ENCODE measurements around the gene PNKD. TPM values are rescaled to one million over a fixed set of nuclear protein-coding genes. Genes with fewer than 3 reads are reported as not detected.

The PNKD gene
- total and polyA plus RNA-seq, 8 donors, result 17.2 to 89.1 (median 23.0) TPM

- H3K27ac ChIP-seq, result no peak overlapping the region
- DNase-seq (no peak), ATAC-seq (no peak), FAIRE-seq (no peak)
- H3K36me3 ChIP-seq, result no peaks in the 10 kb centered on the region
- no peaks in the 10 kb centered on the region for H3K9me3 ChIP-seq
- intact Hi-C loops (cut with DNase I), result no loop called here
- H3K4me3 ChIP-seq, result no peak overlapping the region
- 82 to 86% methylated on average over 5 of the region's 5 CpGs for WGBS, 2 donors
- TF ChIP-seq CTCF (IDR thresholded peaks at IDR 0.05), result no peak
- H3K27me3 ChIP-seq, result no peaks in the 10 kb centered on the region
- H3K4me1 ChIP-seq, result no peaks in the 10 kb centered on the region
Observed at GRCh38 chr2:218378053-218378452, 107.7 kb downstream of the PNKD start.

- 73 to 91% methylated on average over 13 of the region's 13 CpGs for WGBS, 2 donors
- H3K27me3 ChIP-seq, result no peaks in the 10 kb centered on the region
- H3K9me3 ChIP-seq, result no peaks in the 10 kb centered on the region
- H3K27ac ChIP-seq, result peak within 1 kb of the TSS in 2 of 4 donors; percentile 30 to 44
- ATAC-seq (peak in 3 of 4 donors; percentile 39 to 72 (median 63)), DNase-seq (peak in 1 of 6 donors; percentile 64), FAIRE-seq (no peak)
- peaks cover 0 to 3% (median 0%) of the 10 kb centered on the region in 3 donors for H3K4me1 ChIP-seq
- no peaks in the 10 kb centered on the region for H3K36me3 ChIP-seq
- intact Hi-C loops (cut with DNase I), result loop anchor here in 1 of 3 donors (10.0 kb wide), 1 partner anchor 197 kb away; no protein-coding TSS in a partner anchor
- TF ChIP-seq CTCF (IDR thresholded peaks at IDR 0.05), result no peak
- H3K4me3 ChIP-seq, result peak within 1 kb of the TSS in 1 of 4 donors; percentile 6
Observed at GRCh38 chr2:218381916-218382366, 111.6 kb downstream of the PNKD start, which contains the start of gene SLC11A1. SLC11A1 (plus strand) TSS chr2:218382273; CDS start chr2:218382369, 96 bp downstream.

GRCh38 chr2:218382785-218383184 lies 112.5 kb downstream of the PNKD start:
- DNase-seq (no peak), FAIRE-seq (no peak), ATAC-seq (no peak)
- WGBS, 2 donors, result 86 to 96% methylated on average over 6 of the region's 6 CpGs
- Histone ChIP-seq H3K36me3 (no peaks in the 10 kb centered on the region), H3K27ac (peak overlapping the region in 2 of 4 donors; percentile 30 to 44), H3K4me3 (peak overlapping the region in 1 of 4 donors; percentile 6), H3K27me3 (no peaks in the 10 kb centered on the region), H3K4me1 (peaks cover 0 to 6% (median 0%) of the 10 kb centered on the region in 3 donors), H3K9me3 (no peaks in the 10 kb centered on the region)
- no peak for TF ChIP-seq CTCF (IDR thresholded peaks at IDR 0.05)
- intact Hi-C loops (cut with DNase I), result loop anchor here in 1 of 3 donors (10.0 kb wide), 1 partner anchor 198 kb away; no protein-coding TSS in a partner anchor

GRCh38 chr2:218383892-218384519 lies 113.7 kb downstream of the PNKD start:
- FAIRE-seq, result no peak
- H3K4me1 ChIP-seq, result peaks cover 0 to 6% (median 0%) of the 10 kb centered on the region in 3 donors
- no peak overlapping the region for H3K4me3 ChIP-seq
- 88 to 89% methylated on average over 10 of the region's 10 CpGs for WGBS, 2 donors
- no peak for DNase-seq
- no peak for TF ChIP-seq CTCF (IDR thresholded peaks at IDR 0.05)
- no peaks in the 10 kb centered on the region for H3K36me3 ChIP-seq
- H3K27ac ChIP-seq, result no peak overlapping the region
- intact Hi-C loops (cut with DNase I), result loop anchor here in 1 of 3 donors (10.0 kb wide), 1 partner anchor 199 kb away; no protein-coding TSS in a partner anchor
- no peaks in the 10 kb centered on the region for H3K9me3 ChIP-seq
- ATAC-seq, result no peak
- H3K27me3 ChIP-seq, result no peaks in the 10 kb centered on the region

- Histone ChIP-seq H3K4me3 (no peak overlapping the region), H3K27ac (no peak overlapping the region)
- no peak for DNase-seq
Observed at GRCh38 chr2:218384975-218385374, 114.7 kb downstream of the PNKD start.

More at GRCh38 chr2:218384975-218385374, 114.7 kb downstream of the PNKD start:
- intact Hi-C loops (cut with DNase I), result loop anchor here in 1 of 3 donors (10.0 kb wide), 1 partner anchor 200 kb away; no protein-coding TSS in a partner anchor
- Histone ChIP-seq H3K9me3 (no peaks in the 10 kb centered on the region), H3K27me3 (no peaks in the 10 kb centered on the region), H3K4me1 (peaks cover 0 to 6% (median 0%) of the 10 kb centered on the region in 3 donors), H3K36me3 (no peaks in the 10 kb centered on the region)
- ATAC-seq, result no peak
- no peak for TF ChIP-seq CTCF (IDR thresholded peaks at IDR 0.05)
- no peak for FAIRE-seq
- WGBS, 2 donors, result 80 to 82% methylated on average over 9 of the region's 9 CpGs
